Measurements from ENCODE around the gene SLC27A2.

DNA sequence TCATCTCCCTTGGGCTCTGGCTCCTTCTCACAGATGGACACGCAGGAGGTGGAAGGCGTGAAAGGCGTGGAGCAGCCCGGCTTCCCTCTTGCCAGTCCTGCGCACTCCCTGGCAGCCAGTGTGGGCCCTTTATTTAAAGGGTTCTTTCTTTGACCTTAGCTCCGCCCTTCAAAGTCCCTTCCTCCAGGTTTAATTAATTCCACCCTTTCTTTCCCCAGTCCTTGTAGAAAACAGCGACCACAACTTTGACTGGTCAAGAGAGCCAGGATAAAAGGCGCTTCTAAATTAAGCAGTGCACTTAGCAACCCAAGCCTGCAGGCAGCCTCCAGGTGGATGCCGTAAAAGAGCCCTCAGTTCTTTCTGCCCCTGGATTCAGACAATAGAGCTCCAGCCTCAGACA lies 83.6 kb downstream of the SLC27A2 start, which contains the start of gene HDC:
- no peak for TF ChIP-seq POLR2AphosphoS5 (IDR thresholded peaks at IDR 0.05; ENCODE audit: low read depth, low read length)
- TF ChIP-seq POLR2A (IDR thresholded peaks at IDR 0.05; ENCODE audit: low read depth, low read length) = no peak
- TF ChIP-seq TAF1 (IDR thresholded peaks at IDR 0.05; ENCODE audit: low read depth, low read length) = no peak
